K562 (cell line): Measurements from ENCODE around the gene ERAL1. TPM values are rescaled to one million over a fixed set of nuclear protein-coding genes. Genes with fewer than 3 reads are reported as not detected.

Experiments used
- ATAC-seq: fragments of 200-7000 bp; cut with Tn5 transposase; 3 replicates; pipeline ENCODE4 v1.9.1; 2020; ENCODE audit warnings: moderate library complexity
- BruUV-seq: library from RNA; stranded (reverse); fragments of 400-500 nt; replicated peaks from 2 replicates; lab custom pipeline; 2021; lab: Mats Ljungman, UMichigan
- CTCF ChIA-PET: fragments of 300-600 bp; formaldehyde crosslinking; extraction: SDS; loops from one replicate; lab custom pipeline; 2021; ENCODE audit warnings: low intra/inter-chr PET ratio; lab: Yijun Ruan, JAX
- POLR2A ChIA-PET: fragments of 300-600, 350-650 bp; sonication (Branson Sonifier 250); formaldehyde crosslinking; extraction: SDS; loops from one replicate; lab custom pipeline; 2021; ENCODE audit warnings: antibody characterized with exemption, inconsistent platforms; lab: Yijun Ruan, JAX
- DNase-seq, 4 experiments: peaks; one replicate each; pipeline versions ENCODE4 v3.0.0 to v3.0.0-alpha.2; 2011 to 2018; ENCODE audit warnings: low spot score in 3 of 4, mixed read lengths in 3 of 4; ENCODE audit errors: extremely low read depth in 1 of 4
- FAIRE-seq: peaks from 2 replicates; lab custom pipeline; 2011; peaks lifted over from hg19 to GRCh38; lab: Jason Lieb, UNC
- H2AFZ ChIP-seq: 2 replicates; pipeline ENCODE4 v1.6.0; 2011; ENCODE audit warnings: low read depth, low read length, control low read depth, inconsistent platforms
- H3K27ac ChIP-seq: fragments of 200-600 bp; 3 replicates; pipeline ENCODE4 v1.8.0; 2011; ENCODE audit warnings: low read depth, mild to moderate bottlenecking, control low read depth, inconsistent platforms, low read length, moderate library complexity, mixed read lengths; ENCODE audit errors: extremely low read depth
- H3K27me3 ChIP-seq, 2 experiments: fragments of 300-600 bp in 1 of 2; 2 replicates in 1 of 2; 3 replicates in 1 of 2; pipeline versions ENCODE4 v1.6.0 to v1.8.0; 2011; ENCODE audit warnings: inconsistent platforms in 2 of 2, low read length in 2 of 2, mild to moderate bottlenecking in 1 of 2, mixed read lengths in 1 of 2, moderate library complexity in 1 of 2; ENCODE audit not compliant: control insufficient read depth in 2 of 2, insufficient read depth in 2 of 2
- H3K36me3 ChIP-seq: fragments of 300-600 bp; 3 replicates; pipeline ENCODE4 v1.8.0; 2011; ENCODE audit warnings: mild to moderate bottlenecking, low read length, inconsistent platforms; ENCODE audit not compliant: control insufficient read depth, insufficient read depth
- H3K4me1 ChIP-seq, 2 experiments: fragments of 200-600 bp in 1 of 2; replicated peaks in 1 of 2; 2 replicates in 1 of 2; 3 replicates in 1 of 2; pipeline versions ENCODE4 v1.5.1 to v1.8.0; 2011; ENCODE audit warnings: inconsistent platforms in 2 of 2, low read length in 2 of 2, mild to moderate bottlenecking in 1 of 2, mixed read lengths in 1 of 2, moderate library complexity in 1 of 2; ENCODE audit not compliant: control insufficient read depth in 2 of 2, insufficient read depth in 2 of 2
- H3K4me2 ChIP-seq: 2 replicates; pipeline ENCODE4 v1.6.1; 2011; ENCODE audit warnings: low read length, control low read depth, inconsistent platforms, mixed read lengths; ENCODE audit not compliant: insufficient read depth
- H3K4me3 ChIP-seq: fragments of 200-600 bp; sonication (generic), shearing (Covaris generic); 2 replicates; pipeline ENCODE4 v1.5.1; 2016; ENCODE audit warnings: control low read depth, inconsistent platforms
- H3K79me2 ChIP-seq: fragments of 200-600 bp; 3 replicates; pipeline ENCODE4 v1.8.0; 2011; ENCODE audit warnings: low read length, inconsistent platforms; ENCODE audit not compliant: control insufficient read depth, insufficient read depth
- H3K9ac ChIP-seq, 2 experiments: 2 replicates each; pipeline versions ENCODE4 v1.6.0 to v1.6.1; 2011; ENCODE audit warnings: low read depth in 2 of 2, low read length in 2 of 2, control low read depth in 1 of 2, inconsistent platforms in 1 of 2, mild to moderate bottlenecking in 1 of 2, mixed read lengths in 1 of 2; ENCODE audit not compliant: insufficient read depth in 1 of 2
- H3K9me1 ChIP-seq: one replicate; pipeline ENCODE4 v1.6.0; 2011; ENCODE audit warnings: inconsistent platforms, mild to moderate bottlenecking, low read length, moderate library complexity; ENCODE audit not compliant: control insufficient read depth, insufficient read depth
- H3K9me3 ChIP-seq: replicated peaks from 2 replicates; pipeline ENCODE4 v1.5.1; 2011; ENCODE audit warnings: low read depth, low read length, inconsistent platforms; ENCODE audit not compliant: control insufficient read depth, insufficient read depth
- H4K20me1 ChIP-seq: replicated peaks from 2 replicates; pipeline ENCODE4 v1.6.1; 2011; ENCODE audit warnings: low read length, inconsistent platforms, mixed read lengths; ENCODE audit not compliant: control insufficient read depth, insufficient read depth
- CC2D1A ChIP-seq: fragments of 450-650 bp; IDR thresholded peaks from 2 replicates; pipeline ENCODE4 v1.6.1; 2017; ENCODE audit warnings: mild to moderate bottlenecking
- CREB1 ChIP-seq, 2 experiments: sonication (generic) in 1 of 2; formaldehyde crosslinking in 1 of 2; IDR thresholded peaks; 2 replicates each; pipeline versions ENCODE4 v1.6.1 to v1.8.0; 2012 to 2022; ENCODE audit warnings: inconsistent platforms in 1 of 2, mild to moderate bottlenecking in 1 of 2, missing genetic modification reagents in 1 of 2, moderate library complexity in 1 of 2
- DNMT1 ChIP-seq: fragments of 450-650 bp; IDR thresholded peaks from 2 replicates; pipeline ENCODE4 v1.6.1; 2016; ENCODE audit warnings: antibody characterized with exemption, mild to moderate bottlenecking
- E2F5 ChIP-seq: sonication (generic); formaldehyde crosslinking; IDR thresholded peaks from 2 replicates; pipeline ENCODE4 v1.8.0; 2022; ENCODE audit warnings: mild to moderate bottlenecking, missing genetic modification reagents
- GABPB2 ChIP-seq: fragments of 250-450 bp; sonication (Bioruptor Pico); conservative IDR thresholded peaks from 2 replicates; pipeline ENCODE4 v1.5.1; 2021; ENCODE audit warnings: mild to moderate bottlenecking
- GATAD2B ChIP-seq: fragments of 450-650 bp; IDR thresholded peaks from 2 replicates; pipeline ENCODE4 v1.6.1; 2017; ENCODE audit warnings: mild to moderate bottlenecking, borderline replicate concordance
- HNRNPL ChIP-seq: fragments of 200-400 bp; formaldehyde crosslinking; IDR thresholded peaks from 2 replicates; pipeline ENCODE4 v1.6.1; 2017; ENCODE audit warnings: low read depth, mild to moderate bottlenecking, low read length
- KLF13 ChIP-seq: fragments of 450-650 bp; IDR thresholded peaks from 2 replicates; pipeline ENCODE4 v1.6.1; 2016; ENCODE audit warnings: missing genetic modification characterization, low read depth, mild to moderate bottlenecking, missing compliant biosample characterization, moderate library complexity, borderline replicate concordance
- MTF1 ChIP-seq: fragments of 250-450 bp; sonication (Bioruptor Pico); IDR thresholded peaks from 2 replicates; pipeline ENCODE4 v1.9.0; 2021; ENCODE audit warnings: moderate library complexity, mild to moderate bottlenecking, inconsistent platforms, borderline replicate concordance
- NFE2L1 ChIP-seq: fragments of 450-650 bp; IDR thresholded peaks from 2 replicates; pipeline ENCODE4 v1.6.1; 2016; ENCODE audit warnings: missing genetic modification characterization, low read depth, mild to moderate bottlenecking, missing compliant biosample characterization, moderate library complexity, borderline replicate concordance
- POLR2H ChIP-seq: IDR thresholded peaks from 2 replicates; pipeline ENCODE4 v1.6.1; 2016; ENCODE audit warnings: missing genetic modification characterization, low read depth, mild to moderate bottlenecking, control low read depth, missing compliant biosample characterization, moderate library complexity
- RCOR1 ChIP-seq, 2 experiments: IDR thresholded peaks; 2 replicates each; pipeline ENCODE4 v1.6.1; 2012; ENCODE audit warnings: low read depth in 2 of 2, low read length in 2 of 2, borderline replicate concordance in 1 of 2, improper control_type of control experiment in 1 of 2
- SIN3B ChIP-seq: fragments of 450-650 bp; IDR thresholded peaks from 2 replicates; pipeline ENCODE4 v1.6.1; 2017; ENCODE audit warnings: low read depth, mild to moderate bottlenecking, moderate library complexity
- SMAD2 ChIP-seq: fragments of 150-350 bp; IDR thresholded peaks from 2 replicates; pipeline ENCODE4 v1.6.1; 2014; ENCODE audit warnings: low read depth, mild to moderate bottlenecking, low read length
- THRAP3 ChIP-seq: fragments of 450-650 bp; IDR thresholded peaks from 2 replicates; pipeline ENCODE4 v1.6.1; 2016; ENCODE audit warnings: mild to moderate bottlenecking, inconsistent platforms, borderline replicate concordance
- TRIM28 ChIP-seq: fragments of 450-650 bp; IDR thresholded peaks from 2 replicates; pipeline ENCODE4 v1.6.1; 2017
- ZNF592 ChIP-seq: fragments of 450-650 bp; IDR thresholded peaks from 2 replicates; pipeline ENCODE4 v1.6.1; 2017; ENCODE audit warnings: antibody characterized with exemption, mild to moderate bottlenecking
- WGBS: fragments of 100-300 bp; shearing (Covaris generic); methylation state at CpG from one replicate; pipeline ENCODE4 v1.1.6; 2016; ENCODE audit warnings: low coverage, mixed read lengths; ENCODE audit not compliant: insufficient coverage; ENCODE audit errors: missing lambda C conversion rate; 5-methylcytosine and 5-hydroxymethylcytosine counted together
- in situ Hi-C: fragments of 300-500 bp; cut with MboI; formaldehyde crosslinking; loops from 4 replicates; pipeline ENCODE4 v1.15.0; 2018; ENCODE audit warnings: inconsistent platforms, mixed read lengths
- intact Hi-C: fragments of 100-400 bp; cut with micrococcal nuclease; formaldehyde crosslinking; loops from 2 replicates; pipeline ENCODE4 v1.14.2; 2022
- polyA plus RNA-seq, 8 experiments: library from polyadenylated mRNA; depleted of rRNA in 4 of 8; stranded (reverse) in 5 of 8; unstranded in 3 of 8; fragments of >200 nt; fragmentation: Nextera tagmentation in 2 of 8; fragmentation: Illumina TruSeq in 1 of 8; extraction: Ambion mirVana in 2 of 8; extraction: Trizol in 1 of 8; gene quantifications; 2 replicates each; pipeline versions ENCODE4 v1.2.1 to v1.2.3, GENCODE V29; 2011 to 2014; ENCODE audit warnings: inconsistent platforms in 1 of 8, missing spikeins in 1 of 8
- total RNA-seq, 7 experiments: library from RNA; depleted of rRNA in 6 of 7; stranded (reverse); fragments of >200 nt in 6 of 7; fragmentation: Illumina TruSeq in 2 of 7; extraction: Trizol in 2 of 7; gene quantifications; 2 replicates each; pipeline versions ENCODE4 v1.2.1 to v1.2.3, GENCODE V29; 2011 to 2021; ENCODE audit warnings: low replicate concordance in 1 of 7

The ERAL1 gene
- total and polyA plus RNA-seq, 9 of the 15 experiments (the other 6 are each of a cell fraction or from before 2014, with no cell fraction given): 37.5 to 351 (median 106) TPM

- no peak for TF ChIP-seq ZNF592
- no peak for TF ChIP-seq CREB1 (IDR thresholded peaks at IDR 0.05)
- TF ChIP-seq CREB1 (CRISPR knock-in tag; IDR thresholded peaks at IDR 0.05): no peak
- TF ChIP-seq RCOR1 (IDR thresholded peaks at IDR 0.05; ENCODE audit: borderline replicate concordance in 1 of 2, low read depth in 2 of 2, low read length in 2 of 2): no peak
- no peak for TF ChIP-seq SIN3B
- TF ChIP-seq E2F5 (CRISPR knock-in tag): no peak
- TF ChIP-seq CC2D1A: no peak
- no peak for TF ChIP-seq THRAP3
- TF ChIP-seq GATAD2B: no peak
- TF ChIP-seq POLR2H: no peak
- no peak for TF ChIP-seq TRIM28
- TF ChIP-seq GABPB2: no peak
- TF ChIP-seq NFE2L1 (tag): no peak
- no peak for TF ChIP-seq SMAD2
- TF ChIP-seq MTF1 (CRISPR knock-in tag): no peak
- TF ChIP-seq KLF13 (tag): no peak
- no peak for TF ChIP-seq HNRNPL
- TF ChIP-seq DNMT1: no peak
- Histone ChIP-seq H3K4me3 (no peak overlapping the region), H3K4me2 (no peak overlapping the region), H2AFZ (no peak overlapping the region), H3K9me1 (no peaks in the 10 kb centered on the region), H3K79me2 (no peaks in the 10 kb centered on the region), H4K20me1 (no peaks in the 10 kb centered on the region; the same call in 1 of the 2 replicates), H3K27me3 (no peaks in the 10 kb centered on the region), H3K4me1 (peaks cover 13 to 45% of the 10 kb centered on the region in 2 experiments; a peak in 4 of 5 replicates), H3K36me3 (peaks cover 77% of the 10 kb centered on the region), H3K9ac (peak overlapping the region in 1 of 2 experiments; percentile 86; a peak in 2 of 4 replicates), H3K27ac (no peak overlapping the region), H3K9me3 (peaks cover 3% of the 10 kb centered on the region)
- POLR2A ChIA-PET: interaction anchor here (0.6 to 4.3 kb wide), 12 partner anchors 10 to 170 kb away, joined by 3 to 29 read pairs (median 3); partner anchors contain the start of gene PROCA1
- 81% methylated on average over 17 of the region's 17 CpGs for WGBS
- no peak for FAIRE-seq
- CTCF ChIA-PET: no interaction called here
- in situ Hi-C loops (no loop called here), intact Hi-C loops (no loop called here)
- no TSS peak for BruUV-seq
- no peak for DNase-seq
- ATAC-seq: no peak
These were observed 26.8 kb downstream of the ERAL1 start for GRCh38 chr17:28881533-28882056.
